H9 (cell line): ENCODE results near the gene FSIP2. TPM values are rescaled to one million over a fixed set of nuclear protein-coding genes. Genes with fewer than 3 reads are reported as not detected.

ENCODE experiments used
- DNase-seq: peaks from one replicate; pipeline ENCODE4 v3.0.0-alpha.2; 2017
- H2AFZ ChIP-seq: one replicate; pipeline ENCODE4 v1.6.1; 2013; ENCODE audit warnings: mild to moderate bottlenecking, low read length, control low read depth, moderate library complexity
- H2AK5ac ChIP-seq: 2 replicates; pipeline ENCODE4 v1.6.1; 2013; ENCODE audit warnings: low read length, control low read depth, mixed read lengths; ENCODE audit not compliant: insufficient read length
- H2BK120ac ChIP-seq: one replicate; pipeline ENCODE4 v1.6.1; 2013; ENCODE audit warnings: low read depth, mild to moderate bottlenecking, low read length, control low read depth, inconsistent platforms; ENCODE audit not compliant: poor library complexity, severe bottlenecking
- H2BK12ac ChIP-seq: 2 replicates; pipeline ENCODE4 v1.6.1; 2013; ENCODE audit warnings: low read length, control low read depth, mixed read lengths, low read depth; ENCODE audit not compliant: insufficient read length
- H2BK15ac ChIP-seq: 2 replicates; pipeline ENCODE4 v1.6.1; 2013; ENCODE audit warnings: low read depth, low read length, control low read depth
- H2BK20ac ChIP-seq: one replicate; pipeline ENCODE4 v1.6.1; 2013; ENCODE audit warnings: low read depth, mild to moderate bottlenecking, low read length, control low read depth, inconsistent platforms; ENCODE audit not compliant: poor library complexity, severe bottlenecking
- H2BK5ac ChIP-seq: 2 replicates; pipeline ENCODE4 v1.6.1; 2013; ENCODE audit warnings: low read length, control low read depth, mixed read lengths; ENCODE audit not compliant: insufficient read length
- H3K14ac ChIP-seq: 2 replicates; pipeline ENCODE4 v1.6.1; 2013; ENCODE audit warnings: low read length, control low read depth; ENCODE audit not compliant: insufficient read depth
- H3K18ac ChIP-seq: 2 replicates; pipeline ENCODE4 v1.6.1; 2013; ENCODE audit warnings: low read depth, mild to moderate bottlenecking, mixed read lengths, low read length, control low read depth; ENCODE audit not compliant: insufficient read length
- H3K23ac ChIP-seq: 2 replicates; pipeline ENCODE4 v1.6.1; 2013; ENCODE audit warnings: low read length, control low read depth, mixed read lengths, low read depth; ENCODE audit not compliant: insufficient read length
- H3K23me2 ChIP-seq: 2 replicates; pipeline ENCODE4 v1.6.1; 2013; ENCODE audit warnings: low read depth, mild to moderate bottlenecking, mixed read lengths, low read length, control low read depth; ENCODE audit not compliant: insufficient read length, poor library complexity, severe bottlenecking
- H3K27ac ChIP-seq: 2 replicates; pipeline ENCODE4 v1.5.1; 2013; ENCODE audit warnings: low read length, control low read depth, mixed read lengths, low read depth; ENCODE audit not compliant: insufficient read length
- H3K27me3 ChIP-seq: 2 replicates; pipeline ENCODE4 v1.6.1; 2013; ENCODE audit warnings: low read length, control low read depth, inconsistent platforms; ENCODE audit not compliant: insufficient read depth
- H3K4ac ChIP-seq: 2 replicates; pipeline ENCODE4 v1.6.1; 2013; ENCODE audit warnings: low read depth, mild to moderate bottlenecking, control low read depth, inconsistent platforms, low read length, moderate library complexity
- H3K4me1 ChIP-seq: 2 replicates; pipeline ENCODE4 v1.6.1; 2013; ENCODE audit warnings: low read length, control low read depth, inconsistent platforms; ENCODE audit not compliant: insufficient read depth
- H3K4me2 ChIP-seq: 2 replicates; pipeline ENCODE4 v1.6.1; 2013; ENCODE audit warnings: low read length, control low read depth, mixed read lengths; ENCODE audit not compliant: insufficient read length, insufficient read depth
- H3K56ac ChIP-seq: 2 replicates; pipeline ENCODE4 v1.6.1; 2013; ENCODE audit warnings: low read depth, mild to moderate bottlenecking, mixed read lengths, low read length, control low read depth; ENCODE audit not compliant: insufficient read length
- H3K79me1 ChIP-seq: 2 replicates; pipeline ENCODE4 v1.6.1; 2013; ENCODE audit warnings: low read depth, mild to moderate bottlenecking, moderate library complexity, low read length, control low read depth, inconsistent platforms; ENCODE audit not compliant: insufficient read depth, poor library complexity, severe bottlenecking
- H3K79me2 ChIP-seq: 2 replicates; pipeline ENCODE4 v1.6.1; 2013; ENCODE audit warnings: low read length, control low read depth, inconsistent platforms; ENCODE audit not compliant: insufficient read depth
- H3K9ac ChIP-seq: 2 replicates; pipeline ENCODE4 v1.6.1; 2013; ENCODE audit warnings: low read length, control low read depth, mixed read lengths; ENCODE audit not compliant: insufficient read length; ENCODE audit errors: extremely low read depth
- H3K9me3 ChIP-seq: one replicate; pipeline ENCODE4 v1.6.1; 2013; ENCODE audit warnings: low read depth, low read length, inconsistent platforms; ENCODE audit not compliant: control insufficient read depth
- H3T11ph ChIP-seq: one replicate; pipeline ENCODE4 v1.6.1; 2013; ENCODE audit warnings: mild to moderate bottlenecking, low read length, control low read depth, inconsistent platforms
- H4K20me1 ChIP-seq: one replicate; pipeline ENCODE4 v1.6.1; 2013; ENCODE audit not compliant: control insufficient read depth, insufficient read length, insufficient read depth
- H4K5ac ChIP-seq: 2 replicates; pipeline ENCODE4 v1.6.1; 2013; ENCODE audit warnings: low read depth, mild to moderate bottlenecking, mixed read lengths, low read length, control low read depth; ENCODE audit not compliant: insufficient read length
- H4K8ac ChIP-seq: replicated peaks from 2 replicates; pipeline ENCODE4 v1.6.1; 2013; ENCODE audit warnings: low read length, control low read depth, mixed read lengths, low read depth; ENCODE audit not compliant: insufficient read length
- H4K91ac ChIP-seq: 2 replicates; pipeline ENCODE4 v1.6.1; 2013; ENCODE audit warnings: low read depth, mild to moderate bottlenecking, moderate library complexity, mixed read lengths, low read length, control low read depth; ENCODE audit not compliant: insufficient read length
- H3K27ac Mint-ChIP-seq, 3 experiments: 2 replicates in 2 of 3; 3 replicates in 1 of 3; pipeline ENCODE4 v1.8.0; 2020 to 2021; ENCODE audit warnings: mixed read lengths in 3 of 3, mild to moderate bottlenecking in 1 of 3, moderate library complexity in 1 of 3
- H3K27me3 Mint-ChIP-seq: 2 replicates; pipeline ENCODE4 v1.8.0; 2021; ENCODE audit warnings: low read depth, mild to moderate bottlenecking, moderate library complexity, mixed read lengths
- H3K36me3 Mint-ChIP-seq, 3 experiments: 2 replicates in 2 of 3; 3 replicates in 1 of 3; pipeline ENCODE4 v1.8.0; 2020 to 2021; ENCODE audit warnings: low read depth in 3 of 3, mixed read lengths in 3 of 3; ENCODE audit not compliant: insufficient read depth in 1 of 3
- H3K4me1 Mint-ChIP-seq, 2 experiments: 2 replicates each; pipeline ENCODE4 v1.8.0; 2020; ENCODE audit warnings: mixed read lengths in 2 of 2
- H3K4me3 Mint-ChIP-seq, 2 experiments: 2 replicates in 1 of 2; 3 replicates in 1 of 2; pipeline ENCODE4 v1.8.0; 2020 to 2021; ENCODE audit warnings: mild to moderate bottlenecking in 2 of 2, mixed read lengths in 2 of 2, moderate library complexity in 1 of 2
- H3K9me3 Mint-ChIP-seq, 2 experiments: 2 replicates in 1 of 2; 3 replicates in 1 of 2; pipeline ENCODE4 v1.8.0; 2020; ENCODE audit warnings: mild to moderate bottlenecking in 2 of 2, mixed read lengths in 2 of 2, moderate library complexity in 1 of 2
- CTCF ChIP-seq: fragments of 200-600 bp; sonication (generic); conservative IDR thresholded peaks from 3 replicates; pipeline ENCODE4 v1.8.0; 2021; ENCODE audit warnings: antibody characterized with exemption, mild to moderate bottlenecking
- WGBS: extraction: QIAGEN DNeasy Blood & Tissue Kit; methylation state at CpG from one replicate; pipeline ENCODE4 v1.1.7; 2013; ENCODE audit warnings: missing lambda C conversion rate, low lambda C conversion rate, mixed read lengths; ENCODE audit not compliant: insufficient read length; ENCODE audit errors: extremely low coverage; 5-methylcytosine and 5-hydroxymethylcytosine counted together
- total RNA-seq: library from RNA; stranded (reverse); gene quantifications from 2 replicates; pipeline ENCODE4 v1.2.1, GENCODE V29; 2021

Gene FSIP2
- total RNA-seq, 1 experiment from 2014 or later: 2.4 TPM

DNA sequence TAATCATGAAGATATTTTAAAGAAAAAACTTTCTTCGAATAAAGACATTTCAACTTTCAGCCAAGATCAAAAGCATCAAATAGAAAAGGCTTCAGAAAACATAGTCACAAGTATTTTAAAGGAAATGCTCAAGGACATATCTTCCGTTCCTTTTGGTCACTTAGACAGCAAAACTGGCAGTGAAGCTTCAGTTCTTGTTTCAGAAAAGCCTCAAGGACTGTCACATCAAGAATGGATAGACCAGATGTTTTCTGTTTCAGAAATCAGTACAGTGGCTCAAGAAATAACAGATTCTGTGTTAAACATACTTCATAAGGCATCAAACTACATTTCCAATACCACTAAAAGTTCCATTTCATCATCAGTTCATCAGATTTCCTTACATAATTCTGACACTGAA, 51.8 kb downstream of the FSIP2 start:
- H3K56ac ChIP-seq: no peak overlapping the region
- no peak overlapping the region for H2BK20ac ChIP-seq
- no peak overlapping the region for H3K18ac ChIP-seq
- H3K4ac ChIP-seq: no peak overlapping the region
- H2BK5ac ChIP-seq: no peak overlapping the region
- no peak overlapping the region for H3K9ac ChIP-seq
- no peaks in the 10 kb centered on the region for H3K4me1 Mint-ChIP-seq
- peaks cover 2 to 3% of the 10 kb centered on the region in 2 experiments; a peak in 2 of 5 replicates for H3K9me3 Mint-ChIP-seq
- no peaks in the 10 kb centered on the region for H4K20me1 ChIP-seq
- DNase-seq: no peak
- H3K23me2 ChIP-seq: no peaks in the 10 kb centered on the region
- no peak overlapping the region for H3T11ph ChIP-seq
- no peak overlapping the region for H2BK120ac ChIP-seq
- H3K79me2 ChIP-seq: no peaks in the 10 kb centered on the region
- H3K14ac ChIP-seq: no peak overlapping the region
- H3K36me3 Mint-ChIP-seq: peaks cover 0 to 5% (median 0%) of the 10 kb centered on the region in 3 experiments; a peak in 2 of 7 replicates
- H2AFZ ChIP-seq: no peak overlapping the region
- no peak overlapping the region for H3K23ac ChIP-seq
- no CpG with 5 or more reads among the region's 2 CpGs for WGBS
- H4K91ac ChIP-seq: no peak overlapping the region
- H3K4me1 ChIP-seq: no peaks in the 10 kb centered on the region
- H3K27me3 ChIP-seq: no peaks in the 10 kb centered on the region
- H3K4me3 Mint-ChIP-seq: no peak overlapping the region
- no peak overlapping the region for H3K27ac ChIP-seq
- no peak overlapping the region for H3K27ac Mint-ChIP-seq
- no peaks in the 10 kb centered on the region for H3K27me3 Mint-ChIP-seq
- no peaks in the 10 kb centered on the region for H3K9me3 ChIP-seq
- H3K79me1 ChIP-seq: no peaks in the 10 kb centered on the region
- H4K5ac ChIP-seq: no peak overlapping the region
- H2AK5ac ChIP-seq: no peak overlapping the region
- no peak overlapping the region for H2BK12ac ChIP-seq
- no peak for TF ChIP-seq CTCF
- no peak overlapping the region for H4K8ac ChIP-seq
- no peak overlapping the region for H2BK15ac ChIP-seq
- no peak overlapping the region for H3K4me2 ChIP-seq
